ENCODE results near the gene CEACAM4.

CEACAM4 gene

GRCh38 chr19:41616792-41617621 is 9.9 kb downstream of the CEACAM4 start:
- no peaks in the 10 kb centered on the region for H3K9me3 ChIP-seq (ENCODE audit: control insufficient read depth, low read length)
- H3K27me3 ChIP-seq (ENCODE audit: control insufficient read depth, insufficient read depth, low read length) = no peaks in the 10 kb centered on the region
- no peaks in the 10 kb centered on the region for H3K4me1 ChIP-seq (ENCODE audit: control insufficient read depth, insufficient read depth, low read length)
- no peak overlapping the region for H3K9ac ChIP-seq (ENCODE audit: low read length)
- H3K36me3 ChIP-seq (ENCODE audit: control insufficient read depth, insufficient read depth, low read length) = no peaks in the 10 kb centered on the region
- H3K4me3 ChIP-seq (ENCODE audit: low read length) = no peak overlapping the region

GRCh38 chr19:41615207-41615606 is 11.7 kb downstream of the CEACAM4 start:
- Histone ChIP-seq H3K27me3 (ENCODE audit: control insufficient read depth, insufficient read depth, low read length) (no peaks in the 10 kb centered on the region), H3K4me3 (ENCODE audit: low read length) (no peak overlapping the region), H3K36me3 (ENCODE audit: control insufficient read depth, insufficient read depth, low read length) (no peaks in the 10 kb centered on the region), H3K9me3 (ENCODE audit: control insufficient read depth, low read length) (no peaks in the 10 kb centered on the region), H3K9ac (ENCODE audit: low read length) (no peak overlapping the region), H3K4me1 (ENCODE audit: control insufficient read depth, insufficient read depth, low read length) (no peaks in the 10 kb centered on the region)

GRCh38 chr19:41612483-41612882 is 14.4 kb downstream of the CEACAM4 start:
- no peak overlapping the region for H3K9ac ChIP-seq (ENCODE audit: low read length)

GRCh38 chr19:41610789-41611188 is 16.1 kb downstream of the CEACAM4 start:
- Histone ChIP-seq H3K9ac (ENCODE audit: low read length) (no peak overlapping the region), H3K9me3 (ENCODE audit: control insufficient read depth, low read length) (no peaks in the 10 kb centered on the region), H3K4me1 (ENCODE audit: control insufficient read depth, insufficient read depth, low read length) (no peaks in the 10 kb centered on the region), H3K27me3 (ENCODE audit: control insufficient read depth, insufficient read depth, low read length) (no peaks in the 10 kb centered on the region), H3K36me3 (ENCODE audit: control insufficient read depth, insufficient read depth, low read length) (no peaks in the 10 kb centered on the region), H3K4me3 (ENCODE audit: low read length) (no peak overlapping the region)

More at GRCh38 chr19:41612483-41612882, 14.4 kb downstream of the CEACAM4 start:
- Histone ChIP-seq H3K4me1 (ENCODE audit: control insufficient read depth, insufficient read depth, low read length) (no peaks in the 10 kb centered on the region), H3K36me3 (ENCODE audit: control insufficient read depth, insufficient read depth, low read length) (no peaks in the 10 kb centered on the region), H3K9me3 (ENCODE audit: control insufficient read depth, low read length) (no peaks in the 10 kb centered on the region), H3K4me3 (ENCODE audit: low read length) (no peak overlapping the region), H3K27me3 (ENCODE audit: control insufficient read depth, insufficient read depth, low read length) (no peaks in the 10 kb centered on the region)

GRCh38 chr19:41607668-41608067 is 19.2 kb downstream of the CEACAM4 start:
- Histone ChIP-seq H3K36me3 (ENCODE audit: control insufficient read depth, insufficient read depth, low read length) (no peaks in the 10 kb centered on the region), H3K9me3 (ENCODE audit: control insufficient read depth, low read length) (no peaks in the 10 kb centered on the region), H3K4me3 (ENCODE audit: low read length) (no peak overlapping the region), H3K9ac (ENCODE audit: low read length) (no peak overlapping the region), H3K4me1 (ENCODE audit: control insufficient read depth, insufficient read depth, low read length) (no peaks in the 10 kb centered on the region), H3K27me3 (ENCODE audit: control insufficient read depth, insufficient read depth, low read length) (no peaks in the 10 kb centered on the region)

GRCh38 chr19:41606215-41606837 is 20.5 kb downstream of the CEACAM4 start:
- Histone ChIP-seq H3K9ac (ENCODE audit: low read length) (no peak overlapping the region), H3K27me3 (ENCODE audit: control insufficient read depth, insufficient read depth, low read length) (peaks cover 5% of the 10 kb centered on the region), H3K9me3 (ENCODE audit: control insufficient read depth, low read length) (no peaks in the 10 kb centered on the region), H3K36me3 (ENCODE audit: control insufficient read depth, insufficient read depth, low read length) (no peaks in the 10 kb centered on the region), H3K4me1 (ENCODE audit: control insufficient read depth, insufficient read depth, low read length) (no peaks in the 10 kb centered on the region), H3K4me3 (ENCODE audit: low read length) (no peak overlapping the region)

GRCh38 chr19:41604831-41605230 is 22.0 kb downstream of the CEACAM4 start:
- Histone ChIP-seq H3K4me3 (ENCODE audit: low read length) (no peak overlapping the region), H3K4me1 (ENCODE audit: control insufficient read depth, insufficient read depth, low read length) (no peaks in the 10 kb centered on the region), H3K9me3 (ENCODE audit: control insufficient read depth, low read length) (no peaks in the 10 kb centered on the region), H3K27me3 (ENCODE audit: control insufficient read depth, insufficient read depth, low read length) (peaks cover 5% of the 10 kb centered on the region), H3K9ac (ENCODE audit: low read length) (no peak overlapping the region), H3K36me3 (ENCODE audit: control insufficient read depth, insufficient read depth, low read length) (no peaks in the 10 kb centered on the region)

- Histone ChIP-seq H3K36me3 (ENCODE audit: control insufficient read depth, insufficient read depth, low read length) (no peaks in the 10 kb centered on the region), H3K9me3 (ENCODE audit: control insufficient read depth, low read length) (no peaks in the 10 kb centered on the region), H3K27me3 (ENCODE audit: control insufficient read depth, insufficient read depth, low read length) (peaks cover 5% of the 10 kb centered on the region), H3K4me3 (ENCODE audit: low read length) (no peak overlapping the region), H3K4me1 (ENCODE audit: control insufficient read depth, insufficient read depth, low read length) (no peaks in the 10 kb centered on the region), H3K9ac (ENCODE audit: low read length) (no peak overlapping the region)
Measured at GRCh38 chr19:41601771-41602170, 25.1 kb downstream of the CEACAM4 start.

- Histone ChIP-seq H3K36me3 (ENCODE audit: control insufficient read depth, insufficient read depth, low read length) (no peaks in the 10 kb centered on the region), H3K9me3 (ENCODE audit: control insufficient read depth, low read length) (no peaks in the 10 kb centered on the region), H3K9ac (ENCODE audit: low read length) (no peak overlapping the region), H3K27me3 (ENCODE audit: control insufficient read depth, insufficient read depth, low read length) (peaks cover 5% of the 10 kb centered on the region), H3K4me1 (ENCODE audit: control insufficient read depth, insufficient read depth, low read length) (no peaks in the 10 kb centered on the region), H3K4me3 (ENCODE audit: low read length) (no peak overlapping the region)
Measured at GRCh38 chr19:41599175-41599966, 27.5 kb downstream of the CEACAM4 start.

- Histone ChIP-seq H3K9ac (ENCODE audit: low read length) (no peak overlapping the region), H3K27me3 (ENCODE audit: control insufficient read depth, insufficient read depth, low read length) (peaks cover 5% of the 10 kb centered on the region), H3K4me1 (ENCODE audit: control insufficient read depth, insufficient read depth, low read length) (no peaks in the 10 kb centered on the region), H3K36me3 (ENCODE audit: control insufficient read depth, insufficient read depth, low read length) (no peaks in the 10 kb centered on the region), H3K9me3 (ENCODE audit: control insufficient read depth, low read length) (no peaks in the 10 kb centered on the region), H3K4me3 (ENCODE audit: low read length) (no peak overlapping the region)
Measured at GRCh38 chr19:41597600-41598041, 29.3 kb downstream of the CEACAM4 start.

- H3K27me3 ChIP-seq (ENCODE audit: control insufficient read depth, insufficient read depth, low read length) = no peaks in the 10 kb centered on the region
- H3K9ac ChIP-seq (ENCODE audit: low read length) = no peak overlapping the region
- no peaks in the 10 kb centered on the region for H3K36me3 ChIP-seq (ENCODE audit: control insufficient read depth, insufficient read depth, low read length)
- H3K4me1 ChIP-seq (ENCODE audit: control insufficient read depth, insufficient read depth, low read length) = no peaks in the 10 kb centered on the region
- H3K4me3 ChIP-seq (ENCODE audit: low read length) = no peak overlapping the region
- no peaks in the 10 kb centered on the region for H3K9me3 ChIP-seq (ENCODE audit: control insufficient read depth, low read length)
Measured at GRCh38 chr19:41595890-41596280, 31.0 kb downstream of the CEACAM4 start.
